ENCODE measurements around the gene PPP3CA. TPM values are rescaled to one million over a fixed set of nuclear protein-coding genes. Genes with fewer than 3 reads are reported as not detected.

PPP3CA gene
- total and polyA plus RNA-seq, 2 of the 13 experiments (the other 11 are each of a cell fraction or from before 2014, with no cell fraction given) = 4.8 to 13.2 TPM

- H3K79me2 ChIP-seq (ENCODE audit: insufficient read depth, low read length) = peaks cover 14% of the 10 kb centered on the region
- H3K36me3 ChIP-seq (replicated peaks in 1 of 2; ENCODE audit: control insufficient read depth in 1 of 2, insufficient read depth in 2 of 2, low read length in 2 of 2) = no peaks in the 10 kb centered on the region
- FAIRE-seq = no peak
- no peak for ATAC-seq
- peaks cover 38% of the 10 kb centered on the region for H3K4me1 ChIP-seq (ENCODE audit: insufficient read depth, low read length)
- DNase-seq (ENCODE audit: low spot score) = no peak
- no peaks in the 10 kb centered on the region for H4K20me1 ChIP-seq (ENCODE audit: insufficient read depth, low read length)
- ChIA-PET POLR2A (interaction anchor here (2.8 kb wide), 1 partner anchor 7 kb away, joined by 17 read pairs; no protein-coding TSS in a partner anchor), CTCF (ENCODE audit: low intra/inter-chr PET ratio, low total read pairs) (no interaction called here)
- H3K9ac ChIP-seq (ENCODE audit: insufficient read depth, low read depth, low read length) = peak overlapping the region; percentile 82; the same call in 1 of the 2 replicates
- H2AFZ ChIP-seq (ENCODE audit: low read length) = no peak overlapping the region
- H3K27me3 ChIP-seq (ENCODE audit: control insufficient read depth in 1 of 2, insufficient read depth in 2 of 2, low read length in 2 of 2) = no peaks in the 10 kb centered on the region; a peak in 1 of 5 replicates
- BruUV-seq (replicated peaks) = no TSS peak
- H3K27ac ChIP-seq (ENCODE audit: extremely low read length, insufficient read depth, low read length) = no peak overlapping the region
- intact Hi-C loops (cut with micrococcal nuclease; ENCODE audit: unreplicated experiment) (loop anchor here (5.0 kb wide), 3 partner anchors 162 to 383 kb away; no protein-coding TSS in a partner anchor), in situ Hi-C loops (cut with HindIII; ENCODE audit: extremely low pct_ligation_motif_present, low pct_unique_long_range_greater_than_20kb) (loop anchor here (10.0 kb wide), 1 partner anchor 154 kb away; no protein-coding TSS in a partner anchor)
- H3K9me3 ChIP-seq (ENCODE audit: low read length) = no peaks in the 10 kb centered on the region
- 37% methylated on average over 5 of the region's 5 CpGs for WGBS (ENCODE audit: low lambda C conversion rate)
- H3K4me2 ChIP-seq (ENCODE audit: low read depth, low read length) = peak overlapping the region; percentile 96
- H3K4me3 ChIP-seq (replicated peaks in 1 of 3; ENCODE audit: insufficient read depth in 1 of 3, low read depth in 2 of 3, low read length in 3 of 3) = peak overlapping the region; percentile 95 to 98 (median 96)
- no peak for TF ChIP-seq NR1H2 (CRISPR knock-in tag; IDR thresholded peaks at IDR 0.05; ENCODE audit: borderline replicate concordance, low read depth)
- TF ChIP-seq FOXJ3 (CRISPR knock-in tag; IDR thresholded peaks at IDR 0.05; ENCODE audit: borderline replicate concordance) = no peak
- TF ChIP-seq FOXO4 (CRISPR knock-in tag; conservative IDR thresholded peaks at IDR 0.05) = no peak
- TF ChIP-seq ZBTB42 (CRISPR knock-in tag; IDR thresholded peaks at IDR 0.05) = no peak
- no peak for TF ChIP-seq NFKB2 (CRISPR knock-in tag; IDR thresholded peaks at IDR 0.05; ENCODE audit: borderline replicate concordance)
- no peak for TF ChIP-seq RNF219 (CRISPR knock-in tag; IDR thresholded peaks at IDR 0.05)
- TF ChIP-seq ZNF510 (CRISPR knock-in tag; IDR thresholded peaks at IDR 0.05; ENCODE audit: low read depth) = no peak
- TF ChIP-seq MXD4 (CRISPR knock-in tag; IDR thresholded peaks at IDR 0.05) = no peak
- no peak for TF ChIP-seq ISL2 (CRISPR knock-in tag; IDR thresholded peaks at IDR 0.05)
- no peak for TF ChIP-seq ZNF567 (CRISPR knock-in tag; IDR thresholded peaks at IDR 0.05; ENCODE audit: borderline replicate concordance)
- no peak for TF ChIP-seq HOXA9 (CRISPR knock-in tag; IDR thresholded peaks at IDR 0.05; ENCODE audit: borderline replicate concordance)
- no peak for TF ChIP-seq PRPF4 (IDR thresholded peaks at IDR 0.05; ENCODE audit: low read depth, low read length, poor library complexity, severe bottlenecking)
- TF ChIP-seq SETDB1 (CRISPR knock-in tag; IDR thresholded peaks at IDR 0.05; ENCODE audit: borderline replicate concordance) = no peak
- TF ChIP-seq TAF15 (IDR thresholded peaks at IDR 0.05; ENCODE audit: low read depth, low read length, poor library complexity, severe bottlenecking) = no peak
- no peak for TF ChIP-seq TEF (CRISPR knock-in tag; IDR thresholded peaks at IDR 0.05)
- TF ChIP-seq ATF1 (CRISPR knock-in tag; IDR thresholded peaks at IDR 0.05) = no peak
- no peak for TF ChIP-seq ZNF382 (CRISPR knock-in tag; IDR thresholded peaks at IDR 0.05; ENCODE audit: borderline replicate concordance)
These were observed 1.9 kb upstream of the PPP3CA start for GRCh38 chr4:101348995-101349800.
